Stomach (tissue), 4 donors: ENCODE results near the gene ITGA6.

Source experiments
- EP300 ChIP-seq: sonication (generic); formaldehyde crosslinking; IDR thresholded peaks from one replicate; pipeline ENCODE4 v1.6.1; 2017; ENCODE audit warnings: antibody characterized with exemption
- TF ChIP-seq, protein P1 (sequence below), 7 experiments: fragments of 450-650 bp in 4 of 7; fragments of 200-600 bp in 3 of 7; sonication (generic) in 3 of 7; IDR thresholded peaks; one replicate each; pipeline ENCODE4 v1.5.1; 2016 to 2019; ENCODE audit warnings: antibody characterized with exemption in 7 of 7, control low read depth in 2 of 7, mild to moderate bottlenecking in 1 of 7

DNA sequence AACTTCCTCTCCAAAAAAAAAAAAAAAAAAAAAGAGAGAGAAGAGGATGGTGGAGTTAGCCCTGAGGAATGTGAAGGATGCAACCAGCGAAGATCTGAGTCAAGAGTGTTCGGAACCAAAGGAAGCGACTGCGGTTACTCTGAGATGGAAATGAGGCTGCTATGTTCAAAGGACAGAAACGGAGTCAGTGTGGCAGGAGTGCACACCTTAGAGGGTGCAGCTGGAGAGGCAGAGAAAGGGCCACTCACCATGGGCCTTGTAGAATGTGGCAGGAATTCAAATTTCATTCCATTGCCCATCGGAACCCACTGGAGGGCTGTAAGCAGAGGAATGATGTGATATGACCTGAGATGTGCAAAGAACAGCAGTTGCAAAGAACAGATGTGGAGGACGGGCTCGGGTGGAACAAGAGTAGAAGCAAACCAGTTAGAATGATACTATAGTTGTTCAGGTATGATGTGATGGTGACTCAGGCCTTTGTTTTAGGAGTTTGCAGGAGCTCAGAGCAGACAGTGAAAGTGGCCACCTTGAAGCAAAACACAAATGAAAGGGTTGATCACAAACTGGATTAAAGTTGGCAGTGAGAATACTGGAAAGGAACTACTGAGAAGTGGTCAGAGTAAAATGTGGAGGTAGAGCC, 22.6 kb downstream of the ITGA6 start:
- TF ChIP-seq, protein P1, sequence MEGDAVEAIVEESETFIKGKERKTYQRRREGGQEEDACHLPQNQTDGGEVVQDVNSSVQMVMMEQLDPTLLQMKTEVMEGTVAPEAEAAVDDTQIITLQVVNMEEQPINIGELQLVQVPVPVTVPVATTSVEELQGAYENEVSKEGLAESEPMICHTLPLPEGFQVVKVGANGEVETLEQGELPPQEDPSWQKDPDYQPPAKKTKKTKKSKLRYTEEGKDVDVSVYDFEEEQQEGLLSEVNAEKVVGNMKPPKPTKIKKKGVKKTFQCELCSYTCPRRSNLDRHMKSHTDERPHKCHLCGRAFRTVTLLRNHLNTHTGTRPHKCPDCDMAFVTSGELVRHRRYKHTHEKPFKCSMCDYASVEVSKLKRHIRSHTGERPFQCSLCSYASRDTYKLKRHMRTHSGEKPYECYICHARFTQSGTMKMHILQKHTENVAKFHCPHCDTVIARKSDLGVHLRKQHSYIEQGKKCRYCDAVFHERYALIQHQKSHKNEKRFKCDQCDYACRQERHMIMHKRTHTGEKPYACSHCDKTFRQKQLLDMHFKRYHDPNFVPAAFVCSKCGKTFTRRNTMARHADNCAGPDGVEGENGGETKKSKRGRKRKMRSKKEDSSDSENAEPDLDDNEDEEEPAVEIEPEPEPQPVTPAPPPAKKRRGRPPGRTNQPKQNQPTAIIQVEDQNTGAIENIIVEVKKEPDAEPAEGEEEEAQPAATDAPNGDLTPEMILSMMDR (IDR thresholded peaks at IDR 0.05), result no peak
- TF ChIP-seq EP300, result no peak
